Activated CD4-positive, alpha-beta T cell treated with anti-CD3 and anti-CD28 coated beads for 48 hours (primary cell): ENCODE data around the gene LGALS9.
"Not testable (repeated sequence)": the region's sequence is repeated elsewhere in the genome, so short reads cannot be mapped to it uniquely, and the experiment has no call there.

Experiments used
- DNase-seq: peaks from one replicate; pipeline ENCODE4 v3.0.0-alpha.2; 2020

LGALS9 gene

GRCh38 chr17:27631897-27632725 lies 1.1 kb downstream of the LGALS9 start:
- no peak for DNase-seq

- DNase-seq, result not testable (repeated sequence)
These were observed 1.8 kb downstream of the LGALS9 start for GRCh38 chr17:27632766-27633165.

- no peak for DNase-seq
These were observed 2.5 kb downstream of the LGALS9 start for GRCh38 chr17:27633312-27634025.

DNA sequence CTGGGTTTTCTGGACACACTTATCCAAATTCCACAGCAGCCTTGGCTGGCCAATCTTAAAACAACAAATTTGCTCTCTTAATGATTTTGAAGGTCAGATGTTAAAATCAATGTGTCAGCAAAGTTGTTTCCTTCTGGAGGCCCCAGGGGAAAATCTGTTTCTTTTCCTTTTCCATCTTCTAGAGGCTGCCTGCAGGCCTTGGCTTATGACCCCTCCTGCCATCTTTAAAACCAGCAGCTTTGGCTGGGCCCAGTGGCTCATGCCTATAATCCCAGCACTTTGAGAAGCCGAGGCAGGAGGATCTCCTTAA lies 3.0 kb downstream of the LGALS9 start:
- no peak for DNase-seq

- DNase-seq, result no peak
These were observed 3.8 kb downstream of the LGALS9 start for GRCh38 chr17:27634776-27635175.

DNA sequence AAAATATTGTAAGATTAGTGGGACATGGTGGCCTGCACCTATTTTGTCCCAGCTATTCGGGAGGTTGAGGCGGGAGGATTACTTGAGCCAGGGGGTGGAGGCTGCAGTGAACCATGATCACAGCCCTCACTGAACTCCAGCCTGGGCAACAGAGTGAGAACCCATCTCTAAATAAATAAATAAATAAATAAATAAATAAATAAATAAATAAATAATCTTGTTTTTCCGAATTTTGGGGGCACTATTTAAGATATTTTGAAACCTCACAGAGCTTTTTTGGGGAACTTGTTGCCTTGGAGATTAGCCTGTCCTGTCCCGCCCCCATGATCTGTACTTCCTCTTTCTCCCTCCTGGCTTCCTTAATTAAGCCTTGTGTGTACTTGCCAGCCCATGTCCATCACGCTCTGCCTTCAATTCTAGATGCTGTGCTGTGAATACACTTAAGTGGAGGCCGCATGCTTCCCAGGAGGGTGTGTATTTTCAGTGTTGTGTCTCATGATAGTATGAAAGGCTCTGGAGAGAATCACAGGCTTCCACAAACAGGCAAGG lies 4.4 kb downstream of the LGALS9 start:
- no peak for DNase-seq

DNA sequence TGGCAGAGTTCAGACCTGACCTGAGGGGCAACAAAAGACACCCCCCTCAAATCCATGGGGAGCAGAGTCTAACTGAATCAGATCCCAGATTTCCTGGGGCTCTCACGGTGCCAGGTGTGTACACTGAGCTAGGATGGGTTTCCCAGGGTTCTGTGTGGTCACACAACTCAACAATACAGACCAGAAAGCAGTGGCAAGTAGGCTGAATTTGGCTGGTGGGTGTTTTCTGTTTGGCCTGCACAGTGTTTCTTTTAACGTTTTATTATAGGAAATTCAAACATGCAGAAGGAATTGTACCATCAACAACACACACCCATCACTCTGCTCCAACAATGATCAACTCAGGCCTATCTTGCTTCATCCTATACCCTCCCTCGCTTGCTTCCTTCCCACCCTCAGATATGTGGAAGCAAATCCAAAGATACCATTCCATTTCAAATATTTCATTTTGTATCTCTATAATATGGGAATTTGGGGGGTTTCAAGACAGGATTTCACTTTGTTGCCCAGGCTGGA lies 5.1 kb downstream of the LGALS9 start:
- DNase-seq, result not testable (repeated sequence)

- DNase-seq, result not testable (repeated sequence)
These were observed 6.8 kb downstream of the LGALS9 start for GRCh38 chr17:27637818-27638217.

DNA sequence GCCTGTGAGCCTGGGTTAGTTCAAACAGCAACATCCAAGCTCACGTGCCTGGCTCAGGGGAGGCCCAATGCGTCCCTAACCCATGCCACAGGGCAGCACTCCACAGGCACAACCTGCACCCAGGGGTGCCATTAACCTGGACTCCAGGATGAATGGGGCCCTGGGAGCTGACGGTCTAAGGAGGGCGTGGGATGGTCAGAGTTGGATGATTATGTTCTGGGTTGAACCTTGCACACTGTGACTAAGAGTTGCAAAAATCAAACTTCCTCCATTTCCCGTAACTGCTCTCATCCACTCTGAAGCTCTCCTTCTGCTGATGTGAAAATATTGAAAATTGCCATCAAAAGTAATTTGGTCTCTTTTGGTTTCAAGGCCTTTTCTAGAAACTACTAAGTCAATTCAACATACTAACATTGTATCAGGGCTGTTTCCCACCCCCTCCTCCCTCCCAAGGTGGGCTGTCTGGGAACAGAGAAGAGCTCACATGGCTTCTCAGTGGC lies 7.5 kb downstream of the LGALS9 start:
- not testable (repeated sequence) for DNase-seq

- no peak for DNase-seq
These were observed 9.8 kb downstream of the LGALS9 start for GRCh38 chr17:27640790-27641189.

- DNase-seq, result no peak
These were observed 13.6 kb downstream of the LGALS9 start for GRCh38 chr17:27644586-27644985.

DNA sequence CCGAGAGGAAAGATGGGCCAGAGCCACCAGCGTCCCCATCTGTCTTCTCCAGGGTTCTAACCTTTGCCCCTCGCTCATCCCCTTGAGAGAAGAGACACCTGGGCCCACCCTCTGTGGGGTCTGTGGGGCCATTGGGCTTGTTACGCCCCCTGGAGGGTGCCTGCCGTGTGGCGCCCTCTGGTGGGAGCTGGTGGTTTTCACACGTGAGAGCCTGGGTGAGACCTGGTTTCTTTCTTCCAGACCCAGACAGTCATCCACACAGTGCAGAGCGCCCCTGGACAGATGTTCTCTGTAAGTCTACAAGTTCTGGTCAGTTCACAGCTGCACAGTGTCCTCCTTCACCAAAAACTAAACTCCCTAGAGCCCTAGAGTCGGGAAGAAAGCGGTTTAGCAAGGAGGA lies 14.6 kb downstream of the LGALS9 start:
- DNase-seq, result not testable (repeated sequence)

DNA sequence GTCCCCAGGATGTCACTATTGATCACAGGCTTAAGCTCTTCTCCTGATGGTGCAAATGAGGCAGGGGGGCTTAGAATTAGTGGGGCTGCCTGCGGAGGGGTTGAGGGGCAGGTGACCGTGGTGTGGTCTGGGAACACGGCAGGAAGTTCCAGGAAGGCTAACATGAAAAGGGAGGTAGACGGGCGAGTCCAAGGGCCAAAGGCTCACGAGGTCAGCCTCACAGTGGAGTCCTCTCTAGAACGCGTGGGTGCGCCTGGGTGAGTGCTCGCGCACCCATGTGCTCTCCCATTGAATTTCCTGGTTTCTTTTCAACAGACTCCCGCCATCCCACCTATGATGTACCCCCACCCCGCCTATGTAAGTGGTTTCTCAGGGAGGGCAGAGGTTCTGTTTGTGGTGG lies 15.2 kb downstream of the LGALS9 start:
- DNase-seq, result no peak

DNA sequence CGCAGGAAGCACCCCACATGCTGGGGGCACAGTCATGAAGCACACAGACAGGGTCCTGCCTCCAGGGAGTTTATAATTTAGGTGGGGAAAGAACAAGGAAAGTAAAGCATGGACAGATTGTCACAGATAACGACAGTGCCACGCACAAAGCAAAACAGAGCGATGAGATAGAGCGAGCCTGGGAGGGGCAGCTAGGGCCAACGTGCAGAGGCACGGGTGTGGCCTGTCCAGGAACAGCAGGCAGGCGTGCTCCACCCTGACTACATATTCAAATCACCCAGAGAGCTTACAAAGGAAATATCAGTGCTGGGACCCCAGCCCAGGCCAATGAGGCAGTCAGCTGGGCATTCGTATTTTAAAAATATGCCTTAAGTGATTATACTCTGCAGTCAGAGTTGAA lies 16.8 kb downstream of the LGALS9 start:
- DNase-seq, result no peak

- not testable (repeated sequence) for DNase-seq
These were observed 18.2 kb downstream of the LGALS9 start for GRCh38 chr17:27649111-27649571.

GRCh38 chr17:27649929-27650328 lies 18.9 kb downstream of the LGALS9 start:
- no peak for DNase-seq

DNA sequence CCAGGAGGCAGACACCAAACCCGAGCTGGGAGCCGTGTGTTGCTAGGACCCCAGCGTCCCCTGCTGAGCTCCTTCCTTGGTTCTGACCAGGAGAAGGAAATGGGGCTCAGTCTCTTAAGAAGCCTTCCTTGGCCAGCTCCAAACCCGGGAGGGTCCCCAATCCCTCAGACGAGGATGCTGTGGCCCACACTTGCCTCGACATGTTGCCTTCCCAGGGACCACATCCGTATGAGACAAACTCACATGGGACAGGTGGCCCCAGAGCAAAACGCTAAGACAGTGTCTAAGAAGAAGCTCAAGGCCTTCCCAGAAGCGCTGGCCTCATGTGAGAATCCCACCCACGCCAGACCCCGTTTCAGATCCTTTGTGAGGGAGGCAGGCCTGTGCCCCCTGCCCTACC lies 19.8 kb downstream of the LGALS9 start:
- DNase-seq, result no peak

GRCh38 chr17:27651411-27652345 lies 20.7 kb downstream of the LGALS9 start:
- DNase-seq, result peak; percentile 83

- not testable (repeated sequence) for DNase-seq
These were observed 22.5 kb downstream of the LGALS9 start for GRCh38 chr17:27653449-27653971.

DNA sequence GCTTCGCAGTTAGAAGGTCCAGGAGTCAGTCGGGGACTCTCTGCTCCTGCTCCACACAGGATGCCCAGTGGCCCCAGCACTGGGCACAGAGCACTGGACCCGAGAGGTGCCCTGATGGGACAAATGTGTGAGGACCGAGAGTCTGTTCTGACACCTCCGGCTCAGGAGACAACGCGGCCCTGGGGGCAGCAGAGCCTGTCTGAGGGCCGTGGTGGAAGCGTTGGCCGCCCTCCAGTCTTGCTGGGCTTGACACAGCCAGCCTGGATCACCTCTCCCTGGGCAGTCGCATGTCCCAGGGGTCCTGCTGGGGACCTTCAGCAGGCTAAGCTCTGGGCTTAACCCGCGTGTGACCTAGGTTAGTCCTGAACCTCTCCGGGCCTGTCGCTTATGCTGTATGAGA lies 23.1 kb downstream of the LGALS9 start:
- DNase-seq, result no peak

DNA sequence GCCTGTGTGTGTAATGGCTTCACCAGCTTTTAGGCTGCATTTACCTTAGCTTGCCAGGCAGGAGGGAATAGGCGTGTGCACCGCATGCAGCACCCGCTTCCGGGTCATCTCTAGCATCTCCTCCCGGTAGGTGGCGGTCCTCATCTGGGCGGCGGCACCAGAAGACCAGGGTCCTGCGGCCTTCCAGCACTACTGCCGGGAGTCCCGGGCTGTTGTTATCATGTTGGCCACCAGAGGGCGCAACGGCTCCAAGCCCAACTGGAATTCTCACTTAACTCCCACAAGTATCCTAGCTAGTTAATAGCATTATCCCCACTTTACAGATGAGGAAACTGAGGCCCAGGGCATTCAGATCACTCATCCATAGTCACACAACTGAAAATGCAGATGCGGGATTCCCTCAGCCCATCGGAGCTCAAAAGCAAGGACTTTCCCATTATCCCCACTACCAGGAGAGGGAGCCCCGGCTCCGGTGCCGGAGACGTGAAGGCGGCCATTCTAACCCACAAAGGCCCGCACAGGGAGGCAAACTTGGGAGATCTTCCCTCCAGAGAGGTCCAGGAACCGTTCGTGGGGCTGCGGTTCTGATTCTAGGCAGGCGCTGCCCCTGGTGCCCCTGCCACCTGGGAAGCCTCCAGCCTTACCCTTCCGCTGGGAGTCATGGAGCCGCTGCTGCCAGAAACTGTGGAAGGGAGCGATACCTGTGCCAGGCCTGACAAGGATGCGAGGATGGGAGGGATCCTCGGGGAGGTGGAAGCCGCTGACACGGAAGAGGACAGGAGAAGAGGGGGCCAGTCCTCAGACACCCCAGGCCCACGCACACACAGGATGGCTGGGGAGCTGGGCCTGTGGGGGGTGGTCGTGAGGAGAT lies 23.9 kb downstream of the LGALS9 start:
- peak; percentile 85 for DNase-seq
